ENCODE measurements around the gene CFAP299.
"Not testable (repeated sequence)": the region's sequence is repeated elsewhere in the genome, so short reads cannot be mapped to it uniquely, and the experiment has no call there.

The CFAP299 gene

GRCh38 chr4:80776168-80776567, 440.6 kb downstream of the CFAP299 start:
- H3K4me3 ChIP-seq (ENCODE audit: low read depth, low read length): no peak overlapping the region
- TF ChIP-seq CTCF (IDR thresholded peaks at IDR 0.05; ENCODE audit: low read depth, low read length): no peak

- H3K4me3 ChIP-seq (ENCODE audit: low read depth, low read length): no peak overlapping the region
- no peak for TF ChIP-seq CTCF (IDR thresholded peaks at IDR 0.05; ENCODE audit: low read depth, low read length)
Measured at GRCh38 chr4:80781431-80781830, 445.9 kb downstream of the CFAP299 start.

- no peak for TF ChIP-seq CTCF (IDR thresholded peaks at IDR 0.05; ENCODE audit: low read depth, low read length)
- H3K4me3 ChIP-seq (ENCODE audit: low read depth, low read length): no peak overlapping the region
Measured at GRCh38 chr4:80787306-80787705, 451.8 kb downstream of the CFAP299 start.

- H3K4me3 ChIP-seq (ENCODE audit: low read depth, low read length): no peak overlapping the region
- TF ChIP-seq CTCF (IDR thresholded peaks at IDR 0.05; ENCODE audit: low read depth, low read length): no peak
Measured at GRCh38 chr4:80788798-80789197, 453.3 kb downstream of the CFAP299 start.

GRCh38 chr4:80790152-80790551, 454.6 kb downstream of the CFAP299 start:
- TF ChIP-seq CTCF (IDR thresholded peaks at IDR 0.05; ENCODE audit: low read depth, low read length): no peak
- H3K4me3 ChIP-seq (ENCODE audit: low read depth, low read length): no peak overlapping the region

GRCh38 chr4:80793660-80794059, 458.1 kb downstream of the CFAP299 start:
- not testable (repeated sequence) for H3K4me3 ChIP-seq (ENCODE audit: low read depth, low read length)

- H3K4me3 ChIP-seq (ENCODE audit: low read depth, low read length): no peak overlapping the region
- no peak for TF ChIP-seq CTCF (IDR thresholded peaks at IDR 0.05; ENCODE audit: low read depth, low read length)
Measured at GRCh38 chr4:80798082-80798481, 462.6 kb downstream of the CFAP299 start.

GRCh38 chr4:80800719-80801118, 465.2 kb downstream of the CFAP299 start:
- not testable (repeated sequence) for H3K4me3 ChIP-seq (ENCODE audit: low read depth, low read length)

GRCh38 chr4:80803337-80803736, 467.8 kb downstream of the CFAP299 start:
- no peak overlapping the region for H3K4me3 ChIP-seq (ENCODE audit: low read depth, low read length)
- no peak for TF ChIP-seq CTCF (IDR thresholded peaks at IDR 0.05; ENCODE audit: low read depth, low read length)

All from WI38 (cell line).